C1 segment of cervical spinal cord (tissue), 14 donors: ENCODE results near the gene FGF9.

Experiments used
- DNase-seq, 14 donors: peaks; one replicate each; lab custom pipeline; 2025; lab: John Stamatoyannopoulos, UW

FGF9 gene

DNA sequence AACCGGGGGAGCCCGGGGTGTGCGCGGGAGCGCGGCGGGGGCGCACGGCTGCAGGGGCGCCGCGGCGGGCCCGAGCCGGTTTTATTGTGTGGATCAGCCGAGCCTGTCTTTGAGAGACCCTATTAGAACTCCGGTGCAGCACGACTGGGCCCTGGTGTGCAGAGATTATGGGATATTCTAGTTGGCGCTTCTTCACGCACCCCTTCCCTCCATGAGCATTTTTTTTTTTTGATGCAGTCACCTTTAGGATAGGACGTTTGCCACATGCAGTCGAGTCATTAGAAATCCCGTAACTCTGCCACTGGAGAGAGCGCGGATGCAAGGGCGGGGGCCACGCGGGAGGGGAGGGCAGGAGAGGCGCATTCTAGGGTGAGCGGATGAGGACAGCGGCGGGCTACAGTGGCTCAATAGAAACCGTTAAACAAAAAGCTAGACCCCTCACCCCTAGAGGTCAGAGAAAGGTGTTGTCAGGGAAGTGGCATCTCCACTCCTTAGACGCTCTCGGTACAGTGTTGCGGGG is 3.7 kb downstream of the FGF9 start:
- DNase-seq, result peak in 1 of 14 donors; percentile 39

DNA sequence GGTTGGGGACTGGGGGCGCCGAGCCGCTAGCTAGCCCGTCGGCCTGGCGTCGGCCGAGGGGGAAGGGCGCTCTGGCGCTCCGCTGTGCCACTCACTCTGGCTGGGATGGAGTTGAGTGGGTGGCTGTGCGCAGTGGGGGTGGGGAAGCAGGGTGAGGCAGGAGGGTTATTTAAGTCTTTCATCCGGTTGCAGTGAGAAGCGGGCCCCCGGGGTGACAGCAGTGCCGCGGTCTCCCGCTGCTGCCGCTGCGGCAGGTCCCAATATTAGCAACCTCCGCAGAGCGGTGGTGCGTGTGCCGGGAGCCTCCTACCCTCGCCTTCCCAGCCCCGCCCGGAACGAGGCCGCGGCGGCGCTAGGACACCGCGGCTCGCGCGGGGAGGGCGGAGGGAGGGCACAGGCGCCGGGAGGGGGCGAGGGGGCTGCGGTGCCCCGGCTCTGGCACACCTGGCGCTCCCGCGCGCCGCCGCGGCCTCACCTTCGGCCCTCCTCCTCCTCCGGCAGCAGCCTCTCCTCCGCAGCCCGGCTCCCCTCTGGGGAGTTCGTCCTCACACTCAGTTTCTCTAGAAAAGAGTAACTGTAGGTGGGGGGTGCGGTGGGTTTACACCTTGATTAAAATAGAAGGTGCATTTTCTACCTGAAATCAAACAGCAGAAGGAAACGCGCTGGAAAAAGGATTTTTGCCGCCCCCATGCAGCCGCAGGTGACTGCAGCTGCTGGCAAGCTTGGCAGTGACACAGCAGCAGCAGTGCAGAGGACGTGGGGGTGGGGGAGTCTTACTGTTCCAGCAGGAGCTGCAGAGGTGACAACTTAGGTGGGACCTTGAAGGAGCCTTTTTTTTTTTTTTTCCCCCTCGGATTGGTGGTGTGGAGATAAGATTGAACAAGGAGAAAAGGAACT is 4.5 kb downstream of the FGF9 start:
- peak in 1 of 14 donors; percentile 71 for DNase-seq

DNA sequence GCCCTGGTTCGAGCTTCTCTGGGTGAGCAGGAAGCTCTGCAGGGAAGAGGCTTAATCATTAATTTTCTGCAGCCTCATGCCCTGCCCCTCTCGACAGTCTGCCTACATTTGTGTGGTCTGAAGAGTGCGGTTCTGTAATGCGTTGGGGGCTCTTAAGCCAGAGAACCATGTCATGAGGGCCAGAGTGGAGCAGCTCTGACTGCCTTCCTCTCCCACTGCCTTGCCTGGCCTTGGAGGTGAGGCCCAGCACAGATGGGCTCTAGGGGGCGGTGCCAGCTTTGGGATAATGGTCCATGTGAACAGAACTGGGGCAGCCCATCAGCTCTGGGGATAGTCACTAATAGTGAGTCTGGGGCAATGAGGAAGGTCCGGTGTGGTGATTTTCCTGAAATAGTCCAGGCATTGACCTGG is 5.7 kb downstream of the FGF9 start:
- DNase-seq, result peak in 1 of 14 donors; percentile 80

DNA sequence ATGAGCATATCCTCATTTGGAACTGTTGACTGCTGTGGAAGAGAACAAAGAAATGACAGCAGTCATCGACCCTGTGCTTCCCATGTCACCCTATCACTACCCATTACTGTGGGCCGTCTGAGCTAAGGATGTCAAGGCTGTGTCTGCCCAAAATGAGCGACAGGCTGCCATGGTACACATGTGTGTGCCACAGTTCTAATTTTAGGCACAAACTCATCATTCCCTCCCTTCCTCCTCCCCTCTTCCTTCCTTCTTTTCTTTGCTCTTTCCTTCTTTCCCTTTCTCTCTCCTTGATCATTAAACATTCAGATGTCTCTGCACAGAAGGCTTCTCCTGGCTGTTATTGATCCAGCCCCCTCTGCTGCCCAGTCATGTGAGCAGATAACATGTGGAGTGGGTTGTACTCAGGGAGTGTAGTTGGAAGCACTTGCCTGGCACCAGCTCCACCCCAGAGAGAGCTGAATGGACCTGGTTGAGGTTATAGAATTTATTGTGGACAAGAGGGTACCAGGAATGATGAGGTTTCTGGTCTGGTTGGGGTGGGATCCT is 6.3 kb downstream of the FGF9 start:
- DNase-seq, result no peak

DNA sequence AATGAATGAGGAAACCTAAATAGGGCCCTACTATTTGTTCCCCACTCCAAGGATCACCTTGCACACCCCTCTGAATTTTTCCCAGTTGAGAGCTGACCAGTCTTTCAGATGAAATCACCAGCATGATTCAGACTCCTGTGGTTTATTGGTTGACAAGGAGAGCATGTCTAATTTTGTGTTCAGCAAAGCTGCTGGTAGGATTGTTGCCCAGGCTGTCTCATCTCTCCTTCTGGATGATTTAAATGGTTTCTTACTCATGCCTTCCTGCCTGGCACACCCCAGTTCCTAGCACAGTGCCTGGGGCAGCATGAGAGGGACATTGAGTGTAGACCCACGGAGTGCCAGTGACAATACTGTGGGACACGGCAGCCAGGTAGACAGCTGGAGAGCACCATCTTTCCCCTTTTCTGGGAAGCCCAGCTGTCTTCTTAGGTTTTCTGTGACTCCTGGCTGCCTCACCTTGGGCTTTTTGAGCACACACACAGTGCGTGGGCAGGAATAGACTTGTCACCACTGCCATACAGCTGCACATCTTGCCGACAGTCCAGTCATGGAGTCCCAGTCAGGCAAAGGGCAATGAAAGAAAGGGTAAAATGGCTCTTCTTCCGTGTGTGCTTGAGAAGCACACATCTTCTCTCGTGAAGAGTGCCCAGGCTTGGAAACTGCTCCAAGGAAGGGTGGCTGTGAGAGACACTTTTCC is 12.3 kb downstream of the FGF9 start:
- peak in 1 of 14 donors; percentile 59 for DNase-seq

DNA sequence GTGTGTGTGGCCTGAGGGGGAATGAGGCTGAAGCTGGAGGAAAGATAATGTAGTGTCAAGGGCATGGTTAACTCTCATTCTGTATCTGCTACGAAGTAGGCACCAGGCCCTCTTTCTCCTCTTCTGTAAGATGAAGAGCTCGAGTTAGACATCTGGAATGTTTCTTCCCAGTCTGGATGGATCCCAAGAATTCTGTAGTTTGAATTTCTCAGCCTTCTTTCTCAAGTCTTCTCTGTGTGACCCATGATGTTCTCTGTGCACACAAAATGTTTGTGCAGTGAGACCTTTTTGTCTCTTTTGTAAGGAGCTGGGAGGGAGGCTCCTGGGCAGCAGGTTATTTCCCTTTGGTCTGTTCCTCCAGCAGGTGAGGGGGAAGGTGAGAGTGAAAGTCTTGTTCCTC is 13.7 kb downstream of the FGF9 start:
- DNase-seq, result no peak

DNA sequence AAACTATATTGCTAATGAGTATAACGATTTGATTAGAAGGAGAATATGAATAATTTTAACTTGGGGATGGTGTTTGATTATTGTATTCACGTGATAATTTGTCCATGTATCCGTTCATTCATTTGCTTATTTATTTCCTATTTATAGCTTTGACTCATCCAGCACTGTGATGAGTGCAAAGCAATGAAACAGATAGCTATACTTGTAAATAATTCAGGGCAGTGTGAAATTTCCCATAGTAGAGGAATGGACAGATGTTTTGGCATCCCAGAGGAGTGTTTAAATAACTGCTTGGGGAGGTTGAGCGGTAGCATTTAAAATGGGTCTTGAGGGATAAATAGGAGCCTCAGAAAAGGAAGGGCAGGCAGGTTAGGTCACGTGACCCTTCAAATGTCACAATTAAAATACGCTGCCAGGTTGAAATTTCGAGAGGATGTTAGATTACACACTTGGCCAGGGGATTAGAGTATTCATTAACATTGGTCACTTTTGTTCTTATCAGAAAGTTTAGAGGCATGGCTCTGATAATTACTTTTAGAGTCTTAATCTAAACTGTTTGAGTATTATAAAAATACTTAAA is 14.7 kb downstream of the FGF9 start:
- no peak for DNase-seq

DNA sequence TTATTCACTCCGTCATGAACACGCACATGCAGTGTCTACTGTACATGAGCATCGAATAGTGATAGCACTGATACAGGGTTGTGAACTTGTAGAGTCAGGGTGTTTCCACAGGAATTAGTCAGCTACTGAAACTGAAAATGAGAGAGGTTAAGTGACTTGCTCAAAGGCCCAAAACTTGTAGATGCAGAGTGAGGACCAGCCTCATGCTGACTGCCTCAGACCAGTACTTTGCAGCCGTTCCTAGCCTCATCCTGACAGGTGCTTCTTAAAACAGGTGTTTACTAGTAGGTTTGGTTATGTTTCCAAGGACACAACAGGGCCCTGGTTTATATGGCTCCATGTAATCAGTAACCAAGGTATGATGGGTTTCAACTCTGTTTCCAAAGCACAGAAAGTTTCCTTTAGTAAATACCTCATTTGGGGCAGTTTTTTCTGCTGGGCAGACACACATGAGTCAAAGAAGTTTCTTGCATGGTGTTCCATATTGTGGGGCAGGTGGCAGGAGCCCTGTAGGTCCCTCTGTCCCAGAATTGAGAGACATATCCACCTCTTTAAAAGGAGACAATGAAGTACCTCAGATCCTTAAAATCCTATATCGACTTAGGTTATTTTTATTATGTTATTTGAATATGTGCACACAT is 16.0 kb downstream of the FGF9 start:
- DNase-seq, result no peak

DNA sequence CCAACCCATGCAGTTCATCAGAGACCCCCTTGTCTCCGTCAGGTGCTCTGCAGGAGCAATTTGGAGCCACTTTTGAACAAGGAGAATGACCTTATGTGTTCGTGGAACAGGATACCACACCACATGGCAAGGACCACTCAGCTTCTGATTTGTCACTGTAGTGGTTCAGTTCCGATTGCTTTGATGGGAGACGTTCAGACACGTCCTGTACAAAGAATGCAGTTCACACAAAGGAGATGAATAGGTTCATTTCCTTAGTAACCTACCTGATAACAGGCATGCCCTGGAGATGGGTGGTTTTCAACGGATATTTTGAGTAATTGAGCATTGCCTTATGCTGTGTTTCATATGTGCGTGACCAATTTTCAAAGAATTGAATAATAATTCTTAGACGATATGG is 17.2 kb downstream of the FGF9 start:
- DNase-seq, result no peak

DNA sequence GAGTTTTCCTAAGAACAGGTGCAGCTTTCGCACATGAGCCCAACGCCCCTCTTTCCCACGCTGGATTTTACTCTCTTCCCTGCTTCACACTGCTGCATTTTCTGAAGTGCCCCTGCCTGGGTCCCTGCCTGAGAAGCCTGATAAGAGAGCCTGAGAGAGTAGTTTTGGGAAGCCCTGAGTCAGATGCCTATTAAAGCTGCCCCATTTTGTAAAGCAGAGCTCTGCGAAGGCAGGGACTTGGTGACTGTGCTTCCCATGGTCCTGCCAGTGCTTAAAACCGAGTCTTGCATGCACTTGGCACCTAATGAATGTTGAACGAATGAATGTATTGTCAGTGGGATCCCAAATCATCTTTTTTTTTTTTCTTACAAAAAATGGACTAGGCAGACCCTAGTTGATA is 18.2 kb downstream of the FGF9 start:
- DNase-seq, result no peak

DNA sequence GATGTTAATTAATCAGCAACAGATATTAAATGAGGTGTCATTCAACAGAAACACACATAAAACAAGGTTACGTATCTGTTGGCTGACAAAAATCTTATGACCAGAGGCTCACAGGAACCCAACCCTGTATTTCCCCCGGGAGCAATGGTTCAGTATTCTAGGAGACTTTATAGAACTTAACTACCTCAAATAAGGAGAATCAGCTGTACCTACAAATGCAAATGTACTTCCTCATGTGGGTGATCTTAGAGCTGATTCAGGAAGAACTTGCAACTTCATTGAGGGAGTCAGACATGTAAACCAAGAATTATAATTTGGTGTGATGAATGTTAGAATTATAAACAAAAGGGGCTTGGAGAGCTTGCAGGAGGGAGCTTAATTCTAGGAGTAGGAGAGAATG is 20.1 kb downstream of the FGF9 start:
- DNase-seq, result no peak

DNA sequence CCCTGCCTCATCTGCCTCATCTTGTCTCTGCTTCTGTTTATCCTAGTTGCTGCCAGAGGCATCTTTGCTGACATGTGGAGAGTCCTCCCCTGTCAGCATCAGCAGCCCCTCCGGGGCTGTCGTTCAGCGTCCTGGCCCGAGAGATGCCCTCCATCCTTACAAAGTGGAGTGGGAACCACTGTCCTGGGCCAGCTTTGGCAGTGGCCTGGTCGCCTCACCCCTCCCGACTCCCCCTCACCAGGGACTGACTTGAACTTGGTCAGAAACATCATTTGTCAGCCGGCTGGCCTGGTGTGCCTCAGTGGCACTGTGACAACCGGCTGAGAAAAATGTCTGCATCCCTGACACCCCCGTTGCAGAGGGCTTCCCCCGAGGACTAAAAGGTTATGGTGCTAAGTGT is 20.6 kb downstream of the FGF9 start:
- DNase-seq, result no peak

DNA sequence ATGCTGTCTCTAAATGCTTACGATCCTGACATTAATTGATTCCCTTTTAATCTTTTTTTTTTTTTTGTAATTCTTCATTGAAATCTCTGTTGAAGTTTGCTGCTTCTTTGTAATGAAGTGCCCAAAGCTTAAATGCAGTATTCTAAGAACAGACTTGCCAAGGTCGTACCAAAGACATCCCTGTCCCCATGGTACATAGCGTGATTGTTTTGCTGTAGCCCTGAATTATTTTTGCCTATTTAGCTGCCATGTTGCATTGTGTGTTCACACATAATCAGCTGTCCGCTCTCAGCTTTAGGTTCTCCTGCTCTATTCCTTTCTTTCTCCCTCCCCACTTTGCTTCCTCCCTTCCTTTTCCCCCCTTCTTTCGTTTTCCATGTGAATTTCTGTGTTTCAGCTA is 21.1 kb downstream of the FGF9 start:
- no peak for DNase-seq

DNA sequence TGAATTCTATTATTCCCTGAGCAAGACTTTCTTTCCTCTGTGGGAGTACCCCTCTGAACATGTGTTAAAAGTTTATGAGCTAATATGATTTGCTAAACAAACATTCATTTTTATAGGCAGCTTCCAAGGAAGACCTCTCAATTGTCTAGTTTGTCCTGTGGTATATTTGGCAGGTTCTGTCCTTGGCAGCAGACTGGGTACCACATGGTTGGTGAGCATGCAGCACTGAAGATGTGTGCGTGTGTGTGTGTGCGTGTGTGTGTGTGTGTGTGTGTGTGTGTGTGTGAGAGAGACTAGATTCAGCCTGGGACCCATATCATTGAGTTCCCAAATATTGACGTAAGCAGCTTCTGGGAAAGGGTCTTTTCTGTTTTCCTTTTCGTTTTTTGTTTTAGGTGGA is 24.0 kb downstream of the FGF9 start:
- DNase-seq, result peak in 1 of 14 donors; percentile 62

DNA sequence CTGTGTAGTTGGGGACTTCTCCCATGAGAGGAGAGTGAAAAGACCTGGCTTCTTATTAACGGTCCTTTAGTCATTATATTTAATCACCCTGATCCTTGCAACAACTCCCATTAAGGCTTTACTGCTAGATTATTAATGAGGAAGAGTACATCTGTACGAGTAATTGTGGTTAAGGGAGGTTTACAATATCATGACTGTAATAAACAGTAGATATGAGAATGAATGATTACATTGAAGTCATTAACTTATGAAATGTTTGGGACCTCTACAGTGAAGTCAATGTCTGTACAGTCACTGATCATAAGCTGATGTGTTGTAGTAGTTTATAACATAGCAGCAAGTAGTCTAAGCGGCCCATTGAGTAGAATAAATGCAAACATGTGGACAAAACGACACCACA is 24.7 kb downstream of the FGF9 start:
- no peak for DNase-seq

DNA sequence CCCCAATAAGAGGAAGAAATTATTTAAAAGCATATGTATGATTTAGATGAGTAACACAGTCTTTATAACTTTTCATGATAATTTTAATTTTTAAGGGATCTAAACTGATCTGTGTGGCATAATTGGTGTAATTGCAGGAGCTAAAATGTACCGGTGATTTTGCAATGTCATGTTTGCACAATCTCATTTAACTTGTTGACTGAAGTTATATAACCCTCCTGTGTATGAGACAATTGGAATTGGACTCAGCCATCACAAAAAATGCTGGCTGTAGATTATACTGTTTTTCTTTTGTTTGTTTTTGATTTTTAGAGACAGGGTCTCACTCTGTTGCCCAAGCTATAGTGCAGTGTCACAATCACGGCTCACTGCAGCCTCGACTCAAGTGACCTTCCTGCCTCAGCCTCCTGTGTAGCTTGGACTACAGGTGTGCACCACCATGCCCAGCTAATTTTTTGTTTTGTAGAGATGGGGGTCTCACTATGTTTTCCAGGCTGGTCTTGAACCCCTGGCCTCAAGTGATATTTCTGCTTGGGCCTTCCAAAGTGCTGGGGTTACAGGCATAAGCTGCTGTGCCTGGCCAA is 26.1 kb downstream of the FGF9 start:
- DNase-seq, result no peak

DNA sequence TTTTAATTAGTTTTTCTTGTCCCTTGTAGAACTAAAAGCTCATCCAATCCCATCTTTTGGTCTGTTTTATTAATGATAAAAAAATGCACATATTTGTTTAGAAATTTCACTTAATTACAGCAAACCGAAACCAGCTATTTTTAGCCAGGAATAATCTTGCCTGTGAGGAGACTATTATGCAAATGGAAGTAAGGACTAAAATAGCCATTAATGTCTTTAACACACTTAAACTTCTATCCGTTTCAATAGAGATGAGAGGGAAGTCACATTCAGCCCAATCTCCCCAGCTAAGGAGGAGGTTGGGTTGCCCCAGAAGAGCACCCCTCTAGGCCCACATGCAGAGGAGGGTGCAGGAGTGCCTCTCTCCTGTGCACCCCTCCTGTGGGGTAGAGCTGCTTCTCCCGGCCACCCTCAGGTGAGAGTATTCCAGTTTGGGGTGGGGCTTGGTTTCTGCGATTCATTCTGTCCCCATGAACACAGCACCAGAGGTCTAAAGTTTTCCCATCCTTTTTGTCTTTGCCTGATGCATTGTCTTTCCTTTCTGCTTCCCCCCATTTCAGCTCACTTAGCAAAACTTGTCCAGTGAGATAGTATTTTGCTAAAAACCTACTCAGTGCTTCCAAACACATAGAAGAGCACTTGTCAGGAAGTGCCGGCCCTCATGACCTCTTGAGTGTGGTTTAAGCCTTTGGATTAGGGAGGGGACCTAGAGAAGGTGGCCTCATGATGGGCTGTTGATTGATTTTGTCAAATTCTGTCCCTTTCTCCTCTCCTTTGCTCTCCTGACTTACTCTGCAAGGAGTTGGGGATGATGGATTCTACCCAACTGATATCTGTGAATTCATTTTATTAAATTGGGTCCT is 28.2 kb downstream of the FGF9 start:
- DNase-seq, result no peak

DNA sequence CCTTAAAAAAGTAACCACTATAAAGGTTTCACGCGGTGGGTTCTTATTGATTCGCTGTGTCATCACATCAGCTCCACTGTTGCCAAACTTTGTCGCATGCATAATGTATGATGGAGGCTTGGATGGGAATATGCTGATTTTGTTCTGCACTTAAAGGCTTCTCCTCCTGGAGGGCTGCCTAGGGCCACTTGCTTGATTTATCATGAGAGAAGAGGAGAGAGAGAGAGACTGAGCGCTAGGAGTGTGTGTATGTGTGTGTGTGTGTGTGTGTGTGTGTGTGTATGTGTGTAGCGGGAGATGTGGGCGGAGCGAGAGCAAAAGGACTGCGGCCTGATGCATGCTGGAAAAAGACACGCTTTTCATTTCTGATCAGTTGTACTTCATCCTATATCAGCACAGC is 30.6 kb downstream of the FGF9 start:
- no peak for DNase-seq

DNA sequence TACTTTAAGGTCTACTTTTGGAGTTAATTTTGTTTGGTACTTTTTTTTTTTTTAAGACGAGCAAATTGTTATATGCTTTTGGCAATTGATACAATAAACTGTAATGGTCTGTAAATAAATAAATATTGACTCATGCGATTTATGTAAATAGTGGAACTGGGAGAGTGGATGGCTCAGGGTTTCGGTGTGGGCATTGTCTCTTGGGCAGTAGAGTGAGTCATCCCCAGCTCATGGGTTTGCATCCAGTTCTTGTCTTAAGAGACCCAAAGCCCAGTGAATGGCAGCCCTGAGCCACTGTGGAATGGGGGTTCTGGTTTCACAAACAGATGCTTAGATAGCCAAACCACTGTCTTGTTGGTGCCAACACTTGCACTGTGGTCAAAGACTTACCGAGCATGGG is 33.0 kb downstream of the FGF9 start:
- DNase-seq, result no peak

DNA sequence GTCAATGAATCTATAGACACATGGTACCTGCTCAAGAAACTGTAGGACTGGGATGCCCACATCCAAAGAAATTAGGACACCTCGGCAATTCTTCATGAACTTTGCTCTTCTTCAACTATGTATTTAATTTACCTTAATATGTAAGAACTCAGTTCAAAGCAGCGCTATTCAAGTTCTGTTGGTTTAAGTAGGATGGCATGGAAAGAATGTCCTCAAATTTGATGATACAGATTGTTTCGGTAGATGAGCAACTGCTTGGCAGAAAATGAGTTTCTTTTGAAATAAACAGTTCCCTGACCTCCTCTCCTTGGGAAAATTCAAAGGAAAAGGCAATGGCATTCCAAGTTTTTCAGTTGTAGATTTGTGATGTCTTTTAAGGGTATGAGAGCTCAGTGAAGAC is 36.7 kb downstream of the FGF9 start:
- no peak for DNase-seq
